Measurements from ENCODE around the gene USP49.
A peak's percentile ranks its signal among the peaks of the same experiment; 100 is the strongest.
"Not testable (repeated sequence)": the region's sequence is repeated elsewhere in the genome, so short reads cannot be mapped to it uniquely, and the experiment has no call there.

The USP49 gene

GRCh38 chr6:41780551-41781365, 114.4 kb downstream of the USP49 start, which contains the start of gene PRICKLE4:
TSS of gene PRICKLE4 (plus strand) at chr6:41780782. CDS start at chr6:41783474, 2,692 bp downstream.
- DNase-seq (ENCODE audit: low read depth, low spot score), result peak; percentile 58

GRCh38 chr6:41779788-41780550, 115.2 kb downstream of the USP49 start, which contains the start of gene FRS3:
TSS of gene FRS3 (minus strand) at chr6:41779900. CDS start at chr6:41776987, 2,913 bp downstream.
- DNase-seq (ENCODE audit: low read depth, low spot score), result peak; percentile 98

GRCh38 chr6:41779336-41779735, 115.8 kb downstream of the USP49 start:
- DNase-seq (ENCODE audit: low read depth, low spot score), result no peak

- no peak for DNase-seq (ENCODE audit: low read depth, low spot score)
Observed at GRCh38 chr6:41778895-41779294, 116.3 kb downstream of the USP49 start.

GRCh38 chr6:41777551-41778285, 117.5 kb downstream of the USP49 start:
- DNase-seq (ENCODE audit: low read depth, low spot score), result no peak

GRCh38 chr6:41775293-41775882, 119.8 kb downstream of the USP49 start:
- DNase-seq (ENCODE audit: low read depth, low spot score), result no peak

GRCh38 chr6:41774841-41775240, 120.3 kb downstream of the USP49 start:
- DNase-seq (ENCODE audit: low read depth, low spot score), result no peak

- no peak for DNase-seq (ENCODE audit: low read depth, low spot score)
Observed at GRCh38 chr6:41771058-41771983, 123.9 kb downstream of the USP49 start.

GRCh38 chr6:41770381-41771057, 124.7 kb downstream of the USP49 start:
- DNase-seq (ENCODE audit: low read depth, low spot score), result no peak

GRCh38 chr6:41769376-41769775, 125.8 kb downstream of the USP49 start:
- no peak for DNase-seq (ENCODE audit: low read depth, low spot score)

- DNase-seq (ENCODE audit: low read depth, low spot score), result no peak
Observed at GRCh38 chr6:41768545-41769308, 126.4 kb downstream of the USP49 start.

GRCh38 chr6:41767112-41767833, 127.9 kb downstream of the USP49 start:
- DNase-seq (ENCODE audit: low read depth, low spot score), result peak; percentile 88

- not testable (repeated sequence) for DNase-seq (ENCODE audit: low read depth, low spot score)
Observed at GRCh38 chr6:41766043-41766664, 129.0 kb downstream of the USP49 start.

- no peak for DNase-seq (ENCODE audit: low read depth, low spot score)
Observed at GRCh38 chr6:41763470-41763869, 131.7 kb downstream of the USP49 start.

- no peak for DNase-seq (ENCODE audit: low read depth, low spot score)
Observed at GRCh38 chr6:41759905-41760579, 135.1 kb downstream of the USP49 start.

- no peak for DNase-seq (ENCODE audit: low read depth, low spot score)
Observed at GRCh38 chr6:41759106-41759904, 135.9 kb downstream of the USP49 start.

GRCh38 chr6:41758641-41759035, 136.5 kb downstream of the USP49 start:
- no peak for DNase-seq (ENCODE audit: low read depth, low spot score)

All from astrocyte of the hippocampus (primary cell).